ENCODE data around the gene MAEL. TPM values are rescaled to one million over a fixed set of nuclear protein-coding genes. Genes with fewer than 3 reads are reported as not detected.

MAEL gene
- total and polyA plus RNA-seq, 2 of the 8 experiments (the other 6 are each of a cell fraction or from before 2014, with no cell fraction given): 0.03 TPM; not detected in 1

GRCh38 chr1:166956872-166957271 lies 32.2 kb upstream of the MAEL start:
- no peak overlapping the region for H2BK5ac ChIP-seq (ENCODE audit: low read depth, low read length)
- no peak overlapping the region for H3K56ac ChIP-seq (replicated peaks; ENCODE audit: insufficient read length, low read depth, low read length)
- no peak overlapping the region for H3K23ac ChIP-seq (ENCODE audit: insufficient read length)
- no peak overlapping the region for H3K18ac ChIP-seq (ENCODE audit: extremely low read depth, low read length)
- no peak overlapping the region for H2BK15ac ChIP-seq (ENCODE audit: low read length)
- ChIA-PET POLR2A (ENCODE audit: partially characterized antibody) (no interaction called here), CTCF (ENCODE audit: partially characterized antibody) (interaction anchor here (1.1 to 2.5 kb wide), 5 partner anchors 10 to 102 kb away, joined by 3 to 8 read pairs (median 5); no protein-coding TSS in a partner anchor)
- 100% methylated on average over 2 of the region's 2 CpGs; no CpG with 5 or more reads in 1 of the 2 experiments for WGBS, 2 experiments (ENCODE audit: extremely low coverage in 1 of 2, insufficient coverage in 1 of 2, insufficient read length in 1 of 2, insufficient replicate concordance in 2 of 2, low coverage in 1 of 2, low lambda C conversion rate in 2 of 2, missing lambda C conversion rate in 1 of 2)
- H3K27me3 ChIP-seq (replicated peaks in 1 of 4; ENCODE audit: control insufficient read depth in 3 of 4, extremely low read depth in 1 of 4, insufficient read depth in 3 of 4, low read length in 3 of 4): peaks cover 0 to 1% (median 0%) of the 10 kb centered on the region in 4 experiments; a peak in 1 of 7 replicates
- H2BK120ac ChIP-seq (replicated peaks; ENCODE audit: low read depth, low read length): no peak overlapping the region
- H3K27ac ChIP-seq (ENCODE audit: low read depth, low read length): no peak overlapping the region
- H3K9me3 ChIP-seq (ENCODE audit: insufficient read depth in 2 of 2, low read depth in 1 of 2, low read length in 1 of 2): no peaks in the 10 kb centered on the region
- no peak overlapping the region for H3K4me2 ChIP-seq (ENCODE audit: insufficient read depth in 1 of 2, low read depth in 2 of 2, low read length in 2 of 2)
- H3K36me3 ChIP-seq (ENCODE audit: control insufficient read depth in 2 of 4, insufficient read depth in 4 of 4, low read length in 3 of 4): no peaks in the 10 kb centered on the region
- no peak overlapping the region for H2BK12ac ChIP-seq (ENCODE audit: low read depth, low read length)
- no peak overlapping the region for H4K5ac ChIP-seq (ENCODE audit: insufficient read length, low read depth, low read length)
- no peak overlapping the region for H4K8ac ChIP-seq (ENCODE audit: extremely low read depth, insufficient read depth, low read length)
- H3K9ac ChIP-seq (replicated peaks in 1 of 4; ENCODE audit: extremely low read depth in 1 of 4, low read depth in 3 of 4, low read length in 3 of 4): no peak overlapping the region
- no peaks in the 10 kb centered on the region for H3K79me1 ChIP-seq (ENCODE audit: low read depth, low read length)
- H2AFZ ChIP-seq (ENCODE audit: low read length): no peak overlapping the region
- H3K23me2 ChIP-seq (ENCODE audit: low read depth, low read length): no peaks in the 10 kb centered on the region
- H2BK20ac ChIP-seq (ENCODE audit: low read length): no peak overlapping the region
- H4K91ac ChIP-seq (replicated peaks; ENCODE audit: insufficient read length, low read length): no peak overlapping the region
- no peak overlapping the region for H3K4me3 ChIP-seq (ENCODE audit: extremely low read depth in 1 of 4, insufficient read depth in 2 of 4, low read depth in 3 of 4, low read length in 4 of 4)
- peaks cover 0 to 6% (median 1%) of the 10 kb centered on the region in 4 experiments; a peak in 2 of 7 replicates for H3K4me1 ChIP-seq (replicated peaks in 1 of 4; ENCODE audit: control insufficient read depth in 3 of 4, insufficient read depth in 4 of 4, low read length in 3 of 4)
- no peak for FAIRE-seq
- no peak for DNase-seq (ENCODE audit: low read depth in 1 of 2, low spot score in 2 of 2)
- no peak overlapping the region for H3K4ac ChIP-seq (replicated peaks; ENCODE audit: insufficient read length, low read depth, low read length)
- no peak overlapping the region for H2AK5ac ChIP-seq (ENCODE audit: low read depth, low read length)
- no peak overlapping the region for H3K14ac ChIP-seq (ENCODE audit: insufficient read length)
- H4K20me1 ChIP-seq (replicated peaks in 1 of 2; ENCODE audit: control insufficient read depth in 1 of 2, insufficient read depth in 2 of 2, low read length in 2 of 2): no peaks in the 10 kb centered on the region
- no peaks in the 10 kb centered on the region for H3K79me2 ChIP-seq (ENCODE audit: control insufficient read depth in 1 of 2, insufficient read depth in 2 of 2, low read length in 2 of 2)
- no peak for TF ChIP-seq BACH1 (IDR thresholded peaks at IDR 0.05; ENCODE audit: low read length)
- TF ChIP-seq CTBP2 (IDR thresholded peaks at IDR 0.05; ENCODE audit: borderline replicate concordance, insufficient read depth, insufficient read length, low read length): no peak
- no peak for TF ChIP-seq CTCF (IDR thresholded peaks at IDR 0.05; ENCODE audit: control extremely low read depth in 1 of 3, insufficient read depth in 1 of 3, low read depth in 1 of 3, low read length in 3 of 3)
- TF ChIP-seq GTF2F1 (IDR thresholded peaks at IDR 0.05; ENCODE audit: borderline replicate concordance, low read depth, low read length): no peak
- TF ChIP-seq MAFK (IDR thresholded peaks at IDR 0.05; ENCODE audit: low read depth, low read length): no peak
- TF ChIP-seq EP300 (IDR thresholded peaks at IDR 0.05; ENCODE audit: borderline replicate concordance in 1 of 2, low read depth in 2 of 2, low read length in 2 of 2): no peak
- no peak for TF ChIP-seq CREB1 (IDR thresholded peaks at IDR 0.05)
- no peak for TF ChIP-seq PHF8 (conservative IDR thresholded peaks at IDR 0.05; ENCODE audit: low read depth, low read length)
- no peak for TF ChIP-seq SP2 (IDR thresholded peaks at IDR 0.05; ENCODE audit: low read length)

Data from H1 (cell line).